NCI-H1417 (cell line): ENCODE results near the gene KRTAP12-3.
A peak's percentile ranks its signal among the peaks of the same experiment; 100 is the strongest.
"Not testable (repeated sequence)": the region's sequence is repeated elsewhere in the genome, so short reads cannot be mapped to it uniquely, and the experiment has no call there.

ENCODE experiments used
- DNase-seq, 3 experiments: peaks; one replicate each; lab custom pipeline; 2025; lab: John Stamatoyannopoulos, UW

Gene KRTAP12-3

DNA sequence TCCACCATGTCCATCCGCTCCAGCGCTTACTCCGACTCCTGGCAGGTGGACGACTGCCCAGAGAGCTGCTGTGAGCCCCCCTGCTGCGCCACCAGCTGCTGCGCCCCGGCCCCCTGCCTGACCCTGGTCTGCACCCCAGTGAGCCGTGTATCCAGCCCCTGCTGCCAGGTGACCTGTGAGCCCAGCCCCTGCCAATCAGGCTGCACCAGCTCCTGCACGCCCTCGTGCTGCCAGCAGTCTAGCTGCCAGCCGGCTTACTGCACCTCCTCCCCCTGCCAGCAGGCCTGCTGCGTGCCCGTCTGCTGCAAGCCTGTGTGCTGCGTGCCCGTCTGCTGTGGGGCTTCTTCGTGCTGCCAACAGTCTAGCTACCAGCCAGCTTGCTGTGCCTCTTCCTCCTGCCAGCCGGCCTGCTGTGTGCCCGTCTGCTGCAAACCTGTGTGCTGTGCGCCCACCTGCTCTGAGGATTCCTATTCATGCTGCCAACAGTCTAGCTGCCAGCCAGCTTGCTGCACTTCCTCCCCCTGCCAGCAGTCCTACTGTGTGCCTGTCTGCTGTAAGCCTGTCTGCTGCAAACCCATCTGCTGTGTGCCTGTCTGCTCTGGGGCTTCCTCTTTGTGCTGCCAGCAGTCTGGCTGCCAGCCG, 30.4 kb upstream of the KRTAP12-3 start:
- DNase-seq, result not testable (repeated sequence)

GRCh38 chr21:44627831-44628233, 29.9 kb upstream of the KRTAP12-3 start:
- peak in 1 of 3 experiments; percentile 19 for DNase-seq

DNA sequence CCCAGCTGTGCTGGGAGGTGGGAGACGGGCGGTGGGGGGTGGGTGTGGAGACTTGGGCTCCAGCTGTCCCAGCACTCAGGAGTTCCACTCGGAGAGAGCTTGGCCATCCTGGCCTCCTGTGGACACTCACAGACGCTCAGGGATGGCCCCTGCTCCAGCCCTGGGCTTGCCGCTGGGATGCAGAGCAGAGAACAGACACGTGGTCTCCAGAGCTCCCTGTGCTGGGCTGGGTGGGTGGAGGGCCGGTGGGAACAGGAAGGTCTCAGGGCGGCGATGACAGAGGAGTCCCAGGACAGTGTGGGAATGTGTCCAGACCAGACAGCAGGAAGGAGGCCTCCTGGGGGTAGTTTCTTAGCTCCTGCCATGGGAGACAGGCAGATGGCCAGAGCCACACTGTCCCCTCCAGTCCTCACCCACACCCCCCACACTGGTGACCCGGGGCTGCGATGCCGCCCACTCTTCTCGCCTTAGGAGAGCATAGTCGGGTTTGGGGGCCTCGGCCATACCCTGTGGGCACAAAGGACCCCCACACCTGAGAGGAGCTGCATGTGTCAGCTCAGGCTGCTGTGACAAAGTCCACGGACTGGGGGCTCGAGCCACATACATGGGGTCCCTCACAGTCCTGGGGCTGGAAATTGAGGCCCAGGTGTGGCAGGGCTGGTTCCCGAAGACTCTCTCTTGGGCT, 28.9 kb upstream of the KRTAP12-3 start:
- DNase-seq, result no peak

DNA sequence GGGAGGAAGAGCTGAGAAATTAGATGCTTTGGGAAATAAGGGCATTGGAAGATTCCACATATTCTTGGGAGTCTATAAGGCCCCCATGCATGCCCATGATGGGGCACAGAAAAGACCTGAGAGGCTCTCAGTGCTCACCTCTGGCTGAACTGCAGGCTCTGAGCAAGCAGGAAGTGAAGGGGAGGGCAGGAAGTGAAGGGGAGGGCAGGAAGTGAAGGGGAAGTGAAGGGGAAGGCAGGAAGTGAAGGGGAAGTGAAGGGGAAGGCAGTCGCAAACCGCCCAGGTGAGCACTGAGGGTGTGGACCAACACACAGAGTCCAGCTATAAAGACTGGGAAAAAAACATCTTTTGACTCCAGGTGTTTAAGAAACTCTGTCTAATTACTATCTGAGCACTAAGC, 27.3 kb upstream of the KRTAP12-3 start:
- DNase-seq, result no peak

DNA sequence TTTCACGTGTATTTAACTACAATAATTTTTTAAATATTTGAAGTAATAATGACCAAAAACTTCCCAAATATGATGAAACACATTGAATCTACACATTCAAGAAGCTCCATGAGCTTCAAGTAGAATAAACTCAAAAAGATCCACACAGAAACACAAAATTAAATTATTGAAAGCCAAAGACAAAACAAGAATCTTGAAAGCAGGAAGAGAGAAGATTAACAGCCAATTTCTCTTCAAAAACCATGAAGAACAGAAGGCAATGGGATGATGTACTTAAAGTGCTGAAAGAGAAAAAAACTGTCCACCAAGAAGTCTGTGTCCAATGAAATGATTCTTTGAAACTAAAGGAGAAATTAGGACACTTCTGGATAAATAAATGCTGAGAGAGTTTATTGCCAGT, 25.7 kb upstream of the KRTAP12-3 start:
- DNase-seq, result no peak

- no peak for DNase-seq
Observed at GRCh38 chr21:44636209-44637017, 21.3 kb upstream of the KRTAP12-3 start.

DNA sequence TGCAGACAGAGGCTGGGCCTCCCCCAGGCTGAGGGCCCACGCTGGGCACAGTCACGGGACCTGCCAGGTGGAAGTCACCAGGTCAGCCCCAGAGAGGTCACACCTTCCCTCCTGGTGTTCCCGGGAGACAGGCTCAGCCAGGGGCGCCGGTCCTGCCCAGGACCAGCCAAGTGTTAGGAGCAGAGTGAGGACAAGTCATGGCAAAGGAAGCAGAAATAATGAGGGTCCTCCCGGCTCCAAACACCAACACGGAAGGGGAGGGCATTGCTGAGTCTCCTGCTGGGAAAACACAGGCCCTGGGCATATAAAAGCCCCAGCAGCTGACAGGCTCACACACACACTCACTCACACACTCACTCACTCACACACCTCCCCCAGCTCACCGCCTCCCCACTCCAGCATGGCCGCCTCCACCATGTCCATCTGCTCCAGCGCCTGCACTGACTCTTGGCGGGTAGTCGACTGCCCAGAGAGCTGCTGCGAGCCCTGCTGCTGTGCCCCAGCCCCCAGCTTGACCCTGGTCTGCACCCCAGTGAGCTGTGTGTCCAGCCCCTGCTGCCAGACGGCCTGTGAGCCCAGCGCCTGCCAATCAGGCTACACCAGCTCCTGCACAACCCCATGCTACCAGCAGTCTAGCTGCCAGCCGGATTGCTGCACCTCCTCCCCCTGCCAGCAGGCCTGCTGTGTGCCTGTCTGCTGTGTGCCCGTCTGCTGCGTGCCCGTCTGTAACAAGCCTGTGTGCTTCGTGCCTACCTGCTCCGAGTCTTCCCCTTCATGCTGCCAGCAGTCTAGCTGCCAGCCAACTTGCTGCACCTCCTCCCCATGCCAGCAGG, 20.5 kb upstream of the KRTAP12-3 start, which contains the start of gene KRTAP10-10:
Gene KRTAP10-10, plus strand, starts transcription at position 339 of the 833 bp plus-strand sequence. Its CDS starts 62 bp downstream, at position 401.
- peak in 2 of 3 experiments; percentile 57 to 84 for DNase-seq

DNA sequence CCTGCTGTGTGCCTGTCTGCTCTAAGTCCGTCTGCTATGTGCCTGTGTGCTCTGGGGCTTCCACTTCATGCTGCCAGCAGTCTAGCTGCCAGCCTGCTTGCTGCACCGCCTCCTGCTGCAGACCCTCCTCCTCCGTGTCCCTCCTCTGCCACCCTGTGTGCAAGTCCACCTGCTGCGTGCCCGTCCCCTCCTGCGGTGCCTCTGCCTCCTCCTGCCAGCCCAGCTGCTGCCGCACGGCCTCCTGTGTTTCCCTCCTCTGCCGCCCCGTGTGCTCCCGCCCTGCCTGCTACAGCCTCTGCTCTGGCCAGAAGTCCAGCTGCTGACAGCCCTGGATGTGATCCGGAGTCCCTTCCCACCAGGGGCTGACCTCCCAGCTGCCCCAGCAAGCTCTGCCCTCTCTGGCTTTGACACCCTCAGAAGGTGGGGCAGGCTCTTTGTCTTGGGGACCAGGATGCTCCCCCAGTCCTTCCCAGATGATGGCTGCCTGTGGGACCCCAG, 19.8 kb upstream of the KRTAP12-3 start:
- peak in 1 of 3 experiments; percentile 59 for DNase-seq

- not testable (repeated sequence) for DNase-seq
Observed at GRCh38 chr21:44638506-44639330, 19.0 kb upstream of the KRTAP12-3 start.

DNA sequence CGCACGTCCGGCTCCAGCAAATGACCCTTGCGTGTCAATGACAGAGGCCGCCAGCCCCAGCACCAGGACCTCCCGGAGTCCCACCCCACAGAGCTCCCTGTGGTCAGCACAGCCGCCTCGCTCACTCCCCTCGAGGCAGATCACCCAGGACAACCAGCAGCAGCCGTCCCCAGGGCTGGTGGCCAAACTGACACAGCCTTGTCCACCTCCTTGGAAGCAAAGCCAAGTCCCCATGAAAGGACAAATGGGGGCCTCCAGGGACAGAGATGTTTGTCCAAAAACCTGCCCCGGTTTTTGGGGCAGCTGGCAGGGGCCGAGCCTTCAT, 18.4 kb upstream of the KRTAP12-3 start:
- DNase-seq, result no peak

- no peak for DNase-seq
Observed at GRCh38 chr21:44640761-44641160, 17.0 kb upstream of the KRTAP12-3 start.

DNA sequence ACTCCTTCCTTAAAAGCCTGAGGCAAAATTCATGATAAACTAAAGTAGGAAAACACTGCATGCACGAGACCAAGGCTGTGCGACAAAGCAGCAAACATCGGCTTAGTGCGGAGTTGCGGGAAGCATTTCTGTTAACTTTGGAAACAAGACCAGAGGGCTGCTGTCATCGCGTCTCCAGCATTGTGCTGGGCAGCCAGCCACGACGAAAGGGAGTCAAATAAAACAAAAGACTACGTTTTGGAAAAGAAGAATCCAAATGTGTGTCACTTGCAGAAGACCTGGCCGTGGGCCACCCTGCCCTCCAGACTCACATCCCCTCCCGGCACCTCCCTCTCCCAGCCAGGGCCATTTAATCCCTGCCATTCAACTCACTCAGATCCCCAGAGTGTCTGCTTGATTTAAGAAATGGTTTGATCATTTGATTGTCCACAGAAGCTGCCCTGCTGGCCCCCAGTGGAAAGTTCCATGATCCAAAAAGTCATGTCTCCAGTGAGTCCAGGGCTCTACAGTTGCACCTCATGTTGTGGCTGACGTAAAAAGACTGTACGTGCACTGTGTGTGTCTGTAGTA, 13.9 kb upstream of the KRTAP12-3 start:
- peak in 1 of 3 experiments; percentile 16 for DNase-seq

DNA sequence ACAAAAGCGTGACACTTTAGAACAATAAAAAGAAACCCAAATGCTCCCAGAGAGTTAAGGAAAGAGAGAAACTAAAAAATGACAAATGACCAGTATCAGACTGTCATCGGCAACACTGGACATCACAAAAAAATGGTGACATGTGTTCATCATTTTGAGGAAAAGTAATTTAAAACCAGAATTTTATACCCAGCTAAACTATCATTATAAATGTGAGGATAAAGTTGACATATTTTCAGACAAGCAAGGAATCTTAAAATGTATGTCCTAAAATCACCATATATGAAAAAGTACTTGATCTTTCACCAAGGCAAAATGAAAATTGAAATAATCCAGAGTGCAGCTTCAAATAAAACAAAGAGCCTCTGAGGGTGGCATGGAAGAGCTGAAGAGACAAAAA, 12.9 kb upstream of the KRTAP12-3 start:
- no peak for DNase-seq

GRCh38 chr21:44646366-44647221, 11.1 kb upstream of the KRTAP12-3 start, which contains the start of gene KRTAP10-11:
KRTAP10-11 (plus strand) TSS chr21:44646414; CDS start chr21:44646459, 45 bp downstream.
- DNase-seq, result peak in 2 of 3 experiments; percentile 39 to 55

DNA sequence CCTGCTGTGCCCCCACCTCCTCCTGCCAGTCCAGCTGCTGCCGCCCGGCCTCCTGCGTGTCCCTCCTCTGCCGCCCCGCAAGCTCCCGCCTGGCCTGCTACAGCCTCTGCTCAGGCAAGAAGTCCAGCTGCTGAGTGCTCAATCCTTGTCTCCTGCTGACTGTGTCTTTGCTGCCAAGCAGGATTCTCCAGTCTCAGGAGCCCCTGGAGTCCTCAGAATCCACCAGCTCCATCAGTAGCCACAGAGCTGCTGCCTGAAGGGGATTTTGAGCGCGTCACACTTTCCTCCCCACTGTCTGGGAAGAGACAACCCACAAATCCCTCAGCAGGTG, 10.5 kb upstream of the KRTAP12-3 start:
- DNase-seq, result peak in 2 of 3 experiments; percentile 69 to 87

- DNase-seq, result no peak
Observed at GRCh38 chr21:44648557-44649311, 9.0 kb upstream of the KRTAP12-3 start.

DNA sequence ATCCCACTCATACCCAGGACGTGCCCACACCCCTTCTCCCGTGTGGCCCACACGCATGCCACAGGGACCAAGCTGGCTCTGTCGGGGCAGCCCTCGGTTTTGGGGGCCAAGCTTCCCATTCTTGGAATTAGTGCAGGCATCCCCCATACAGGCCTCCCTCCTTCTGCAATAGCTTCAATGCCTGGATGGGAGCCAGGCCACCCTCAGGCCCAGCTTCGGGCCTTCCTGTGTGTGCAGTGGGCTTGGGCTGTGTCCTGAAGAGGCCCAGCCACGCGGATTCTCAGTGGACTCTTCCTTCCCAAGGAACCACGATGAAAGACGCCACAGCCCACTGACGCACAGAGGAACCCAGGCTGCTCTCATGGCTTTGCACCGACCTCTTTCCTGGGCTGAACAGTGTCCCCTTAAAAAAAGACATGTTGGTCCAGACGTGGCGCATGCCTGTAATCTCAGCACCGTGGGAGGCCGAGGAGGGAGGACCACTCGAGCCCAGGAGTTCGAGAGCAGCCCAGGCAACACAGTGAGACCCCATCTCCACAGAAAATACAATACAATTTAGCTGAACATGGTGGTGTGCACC, 8.1 kb upstream of the KRTAP12-3 start:
- no peak for DNase-seq

DNA sequence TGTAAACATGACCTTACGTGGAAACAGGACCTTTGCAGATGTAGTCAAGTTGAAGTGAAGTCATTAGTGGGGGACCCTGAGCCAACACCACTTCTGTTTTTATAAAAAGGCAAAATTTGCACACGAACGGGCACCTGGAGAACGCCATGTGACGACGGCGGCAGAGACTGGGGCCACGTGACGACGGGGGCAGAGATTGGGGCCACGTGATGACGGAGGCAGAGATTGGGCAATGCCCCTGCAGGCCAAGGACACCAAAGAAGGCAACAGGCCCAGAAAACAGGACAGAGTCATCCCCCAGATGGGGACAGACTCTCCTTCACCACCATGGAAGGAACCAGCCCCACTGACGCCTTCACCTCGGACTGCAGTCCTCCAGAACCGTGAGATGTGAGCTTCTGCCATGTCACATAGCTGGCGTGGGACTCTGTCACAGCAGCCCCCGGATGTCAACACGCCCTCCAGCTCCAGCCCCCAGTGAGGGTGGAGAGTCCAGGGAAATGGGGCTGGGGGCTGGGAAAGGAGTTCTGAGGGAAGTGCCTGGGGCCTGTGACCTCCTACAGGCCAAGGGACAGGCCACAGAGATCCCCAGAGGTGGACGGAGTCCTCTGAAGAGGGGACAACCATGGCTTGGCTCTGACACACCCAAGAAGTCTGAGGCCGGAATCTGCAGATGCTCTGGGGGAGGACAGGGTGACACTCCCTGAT, 7.3 kb upstream of the KRTAP12-3 start:
- DNase-seq, result no peak
